WI38 (cell line): ENCODE measurements around the gene KLK15.

Source experiments
- H3K4me3 ChIP-seq: 2 replicates; pipeline ENCODE4 v1.5.1; 2011; ENCODE audit warnings: low read depth, mild to moderate bottlenecking, control low read depth, low read length
- CTCF ChIP-seq: IDR thresholded peaks from 2 replicates; pipeline ENCODE4 v1.5.1; 2012; ENCODE audit warnings: low read depth, mild to moderate bottlenecking, control low read depth, low read length

KLK15 gene

GRCh38 chr19:50794074-50794875 is 39.1 kb downstream of the KLK15 start:
- no peak for TF ChIP-seq CTCF
- H3K4me3 ChIP-seq = no peak overlapping the region

- no peak overlapping the region for H3K4me3 ChIP-seq
- no peak for TF ChIP-seq CTCF
These were observed 39.8 kb downstream of the KLK15 start for GRCh38 chr19:50793558-50794065.

- no peak for TF ChIP-seq CTCF
These were observed 40.8 kb downstream of the KLK15 start for GRCh38 chr19:50792272-50793250.

GRCh38 chr19:50791594-50792271 is 41.6 kb downstream of the KLK15 start:
- no peak overlapping the region for H3K4me3 ChIP-seq
- no peak for TF ChIP-seq CTCF

More at GRCh38 chr19:50792272-50793250, 40.8 kb downstream of the KLK15 start:
- H3K4me3 ChIP-seq = no peak overlapping the region

- no peak for TF ChIP-seq CTCF
- no peak overlapping the region for H3K4me3 ChIP-seq
These were observed 42.4 kb downstream of the KLK15 start for GRCh38 chr19:50790922-50791467.

- TF ChIP-seq CTCF = no peak
- no peak within 1 kb of the TSS for H3K4me3 ChIP-seq
These were observed 43.0 kb downstream of the KLK15 start, which contains the start of gene ACP4 for GRCh38 chr19:50790396-50790795. TSS of gene ACP4 (plus strand) at chr19:50790415. CDS start at chr19:50790415, 0 bp downstream.
